Heart left ventricle (tissue), 16 donors: ENCODE results near the gene HNRNPUL2. TPM values are rescaled to one million over a fixed set of nuclear protein-coding genes. Genes with fewer than 3 reads are reported as not detected.
"Not testable (repeated sequence)": the region's sequence is repeated elsewhere in the genome, so short reads cannot be mapped to it uniquely, and the experiment has no call there.

Experiments
- ATAC-seq, 4 donors: fragments of 200-7000 bp; cut with Tn5 transposase; one replicate each; pipeline ENCODE4 v1.9.1; 2020 to 2022; ENCODE audit warnings: moderate library complexity in 4 of 4, mild to moderate bottlenecking in 3 of 4, moderate number of reproducible peaks in 1 of 4
- DNase-seq, 5 donors: peaks; one replicate each; pipeline ENCODE4 v3.0.0-alpha.2; 2020
- H3K27ac ChIP-seq, 12 donors: fragments of 200-600 bp; sonication (generic) in 4 of 12; one replicate each; pipeline versions ENCODE4 v1.5.0 to v1.8.0; 2016 to 2022; ENCODE audit warnings: mild to moderate bottlenecking in 2 of 12
- H3K27me3 ChIP-seq, 9 donors: fragments of 200-600 bp; sonication (generic) in 2 of 9; one replicate each; pipeline versions ENCODE4 v1.5.1 to v1.8.0; 2016 to 2022; ENCODE audit warnings: mild to moderate bottlenecking in 3 of 9
- H3K36me3 ChIP-seq, 9 donors: fragments of 200-600 bp; sonication (generic) in 2 of 9; one replicate each; pipeline versions ENCODE4 v1.5.0 to v1.8.0; 2018 to 2022; ENCODE audit warnings: mild to moderate bottlenecking in 2 of 9
- H3K4me1 ChIP-seq, 12 donors: fragments of 200-600 bp; sonication (generic) in 4 of 12; one replicate each; pipeline versions ENCODE4 v1.5.0 to v1.8.0; 2016 to 2022; ENCODE audit warnings: mild to moderate bottlenecking in 3 of 12
- H3K4me3 ChIP-seq, 12 donors: fragments of 200-600 bp; sonication (generic) in 4 of 12; one replicate each; pipeline versions ENCODE4 v1.5.0 to v1.8.0; 2017 to 2022; ENCODE audit warnings: mild to moderate bottlenecking in 9 of 12, moderate library complexity in 4 of 12
- H3K9me3 ChIP-seq, 12 donors: fragments of 200-600 bp; sonication (generic) in 4 of 12; one replicate each; pipeline versions ENCODE4 v1.5.0 to v1.8.0; 2016 to 2022; ENCODE audit warnings: mild to moderate bottlenecking in 1 of 12
- CTCF ChIP-seq, 12 donors: fragments of 200-600 bp; sonication (generic) in 4 of 12; IDR thresholded peaks; one replicate each; pipeline versions ENCODE4 v1.5.0 to v1.8.0; 2018 to 2022; ENCODE audit warnings: antibody characterized with exemption in 12 of 12, mild to moderate bottlenecking in 5 of 12
- POLR2A ChIP-seq, 2 donors: fragments of 450-650 bp; IDR thresholded peaks; one replicate each; pipeline ENCODE4 v1.6.1; 2017; ENCODE audit warnings: antibody characterized with exemption in 2 of 2, mild to moderate bottlenecking in 2 of 2, moderate library complexity in 2 of 2
- WGBS, 4 donors: extraction: QIAGEN DNeasy Blood & Tissue Kit in 2 of 4; methylation state at CpG; one replicate each; pipeline versions ENCODE4 v1.1.5 to v1.1.7; 2013 to 2018; 5-methylcytosine and 5-hydroxymethylcytosine counted together
- intact Hi-C, 10 donors: fragments of 100-400 bp; cut with DNase I; formaldehyde crosslinking; loops; one replicate each; pipeline versions ENCODE4 v1.11.1 to v1.14.2; 2022
- polyA plus RNA-seq, 2 donors: library from polyadenylated mRNA; stranded (reverse); fragments of 200-250 nt; gene quantifications; one replicate each; pipeline ENCODE4 v1.2.3, GENCODE V29; 2013
- total RNA-seq, 9 donors: library from RNA; depleted of rRNA in 2 of 9; stranded (reverse); fragments of >200 nt in 2 of 9; fragmentation: NEBNext Ultra II Directional in 3 of 9; extraction: Animal tissue kit (Norgen Biotek cat#: 25700) in 3 of 9; gene quantifications; one replicate each; pipeline versions ENCODE4 v1.1.0 to v1.2.4, GENCODE V29; 2016 to 2023
- donor health status: ischemic (EF 13 %, LVEDD 7.1; RV severe dilation, severe dysfunction).
- donor health status: healthy with polysubstance abuse.
- donor health status: DM: no; HTN: yes; CAD: no.
- donor health status: DM: no; HTN: no; CAD: no.
- donor health status: ischemic (EF 25% LVEDD 6.9; RV normal size, moderate dysfunction).
- donor health status: ischemic (EF 25% LVEDD 5.7; RV mildly dilated, moderate dysfunction).
- donor health status: healthy.
- donor health status: DM: yes; HTN: yes; CAD: no.
- donor health status: ischemic (EF 35%, LVEDD 5.7; RV mildly dilated, moderate dysfunction).
- donor health status: nonischemic (EF 11% LVEDD 7.7; RV severe dilation, severe dysfunction).
- donor health status: DM: yes; HTN: yes; CAD: no.
- donor health status: PGD.
- donor health status: ischemic (EF 29% LVEDD 5.4; RV normal size, mild dysfunction).
- donor health status: nonischemic (EF 23%, LVEDD 6.1; RV moderate dilation, normal function).

HNRNPUL2 gene
- total and polyA plus RNA-seq, 11 donors: 9.6 to 39.5 (median 32.7) TPM

GRCh38 chr11:62705413-62705812 lies 21.8 kb downstream of the HNRNPUL2 start:
- DNase-seq (no peak), ATAC-seq (no peak)
- intact Hi-C loops: loop anchor here in 2 of 10 donors (2.0 to 5.0 kb wide), 3 partner anchors 23 to 38 kb away; partner anchors contain the start of genes C11orf98 (in 1 of the 2), CSKMT (in 1 of the 2), LBHD1 (in 1 of the 2) and UQCC3 (in 1 of the 2)
- Histone ChIP-seq H3K9me3 (no peaks in the 10 kb centered on the region), H3K36me3 (peaks cover 0 to 34% (median 18%) of the 10 kb centered on the region in 9 donors), H3K27me3 (no peaks in the 10 kb centered on the region), H3K4me3 (peak overlapping the region; percentile 63 to 89 (median 78)), H3K4me1 (peaks cover 0 to 56% (median 31%) of the 10 kb centered on the region in 12 donors), H3K27ac (peak overlapping the region; percentile 2 to 95 (median 87))
- WGBS, 4 donors: 43 to 58% (median 51%) methylated on average over 7 of the region's 7 CpGs
- TF ChIP-seq CTCF (IDR thresholded peaks at IDR 0.05) (no peak), POLR2A (IDR thresholded peaks at IDR 0.05) (no peak)

GRCh38 chr11:62703921-62704320 lies 23.3 kb downstream of the HNRNPUL2 start:
- DNase-seq, H3K27ac ChIP-seq, H3K9me3 ChIP-seq, H3K27me3 ChIP-seq, ATAC-seq, H3K4me3 ChIP-seq: not testable (repeated sequence)
- intact Hi-C loops: loop anchor here in 1 of 10 donors (2.0 kb wide), 1 partner anchor 21 kb away; no protein-coding TSS in a partner anchor
- Histone ChIP-seq H3K36me3 (peaks cover 0 to 37% (median 19%) of the 10 kb centered on the region in 9 donors), H3K4me1 (peaks cover 0 to 46% (median 24%) of the 10 kb centered on the region in 12 donors)
- WGBS, 4 donors: 85 to 99% (median 94%) methylated on average over 4 of the region's 4 CpGs

DNA sequence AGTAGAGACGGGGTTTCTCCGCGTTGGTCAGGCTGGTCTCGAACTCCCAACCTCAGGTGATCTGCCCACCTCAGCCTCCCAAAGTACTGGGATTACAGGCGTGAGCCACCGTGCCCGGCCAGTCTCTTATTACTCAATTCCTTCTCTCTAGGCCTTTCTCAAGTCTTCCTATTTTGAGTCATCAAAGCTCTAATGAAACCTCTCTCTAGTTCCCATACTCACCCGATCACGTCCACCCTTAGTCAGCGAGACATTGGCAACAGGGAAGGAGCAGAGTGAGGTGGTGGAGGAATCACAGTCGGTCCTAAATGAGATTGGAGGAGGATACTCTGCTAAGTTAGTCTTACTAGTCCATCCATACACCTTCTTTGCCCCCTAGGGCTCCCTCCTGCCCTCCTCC lies 25.0 kb downstream of the HNRNPUL2 start:
- Histone ChIP-seq H3K27ac (peak overlapping the region in 1 of 12 donors; percentile 51), H3K4me1 (peaks cover 0 to 31% (median 15%) of the 10 kb centered on the region in 12 donors), H3K36me3 (peaks cover 0 to 46% (median 19%) of the 10 kb centered on the region in 9 donors), H3K4me3 (no peak overlapping the region), H3K27me3 (no peaks in the 10 kb centered on the region), H3K9me3 (no peaks in the 10 kb centered on the region)
- WGBS, 4 donors: 91 to 96% (median 94%) methylated on average over 11 of the region's 11 CpGs
- no peak for TF ChIP-seq POLR2A (IDR thresholded peaks at IDR 0.05)
- TF ChIP-seq CTCF (IDR thresholded peaks at IDR 0.05): no peak
- no peak for ATAC-seq
- DNase-seq: no peak
- intact Hi-C loops: no loop called here

DNA sequence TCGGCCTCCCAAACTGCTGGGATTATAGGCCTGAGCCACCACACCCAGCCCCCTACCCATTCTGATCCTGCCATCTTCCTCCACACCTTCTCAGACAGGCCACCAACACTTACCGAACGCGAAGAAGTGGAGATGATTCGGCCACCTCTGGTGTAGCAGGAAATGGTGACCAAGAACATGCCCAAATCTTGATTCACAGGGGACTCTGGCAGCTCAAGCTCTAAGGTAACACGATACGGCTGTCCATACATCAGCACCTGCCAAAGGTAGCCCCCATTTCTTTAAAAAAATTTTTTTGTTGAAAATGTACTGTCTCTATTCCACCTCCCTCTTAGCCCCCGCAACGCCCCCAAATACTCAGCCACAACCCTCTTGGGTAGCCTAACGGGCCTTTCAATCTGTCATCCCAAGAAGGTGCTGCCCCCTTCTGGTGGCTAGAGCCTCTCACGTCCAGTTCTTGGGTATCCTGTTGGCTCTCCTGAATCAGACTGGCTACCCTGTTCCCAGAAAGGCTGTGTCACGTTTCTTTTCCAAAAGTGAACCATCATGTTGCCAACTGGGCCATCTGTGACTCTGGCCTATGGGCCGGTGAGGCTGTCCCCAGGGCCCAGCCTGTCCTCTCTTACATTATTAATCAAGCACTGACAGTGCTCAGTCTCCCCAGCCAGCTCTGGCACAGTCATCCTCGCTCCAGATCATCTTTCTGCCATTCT lies 32.6 kb downstream of the HNRNPUL2 start:
- H3K4me1 ChIP-seq: peaks cover 0 to 21% (median 14%) of the 10 kb centered on the region in 12 donors
- WGBS, 4 donors: 37 to 47% (median 42%) methylated on average over 14 of the region's 14 CpGs
- H3K4me3 ChIP-seq: no peak overlapping the region
- ATAC-seq (peak; percentile 57 to 85 (median 78)), DNase-seq (peak; percentile 80 to 90 (median 83))
- no peaks in the 10 kb centered on the region for H3K9me3 ChIP-seq
- intact Hi-C loops: loop anchor here (2.0 to 10.0 kb wide), 6 partner anchors 14 to 302 kb away; partner anchors contain the start of gene TUT1 (in 1 of the 10)
- TF ChIP-seq POLR2A (IDR thresholded peaks at IDR 0.05) (no peak), CTCF (IDR thresholded peaks at IDR 0.05) (peak; percentile 69 to 90 (median 81))
- peaks cover 0 to 56% (median 39%) of the 10 kb centered on the region in 9 donors for H3K36me3 ChIP-seq
- peak overlapping the region in 5 of 12 donors; percentile 13 to 42 (median 34) for H3K27ac ChIP-seq
- no peaks in the 10 kb centered on the region for H3K27me3 ChIP-seq

- H3K27me3 ChIP-seq, H3K4me3 ChIP-seq, H3K9me3 ChIP-seq, DNase-seq, H3K27ac ChIP-seq, ATAC-seq: not testable (repeated sequence)
- H3K36me3 ChIP-seq: peaks cover 0 to 51% (median 39%) of the 10 kb centered on the region in 9 donors
- intact Hi-C loops: loop anchor here (2.0 to 10.0 kb wide), 6 partner anchors 13 to 301 kb away; partner anchors contain the start of gene TUT1 (in 1 of the 10)
- peaks cover 0 to 26% (median 16%) of the 10 kb centered on the region in 12 donors for H3K4me1 ChIP-seq
- WGBS, 4 donors: 75 to 88% (median 82%) methylated on average over 4 of the region's 4 CpGs
Measured at GRCh38 chr11:62693624-62694023, 33.6 kb downstream of the HNRNPUL2 start.
